Left lung (tissue), 10 donors: ENCODE measurements around the gene NFIC. TPM values are rescaled to one million over a fixed set of nuclear protein-coding genes. Genes with fewer than 3 reads are reported as not detected.
"Not testable (repeated sequence)": the region's sequence is repeated elsewhere in the genome, so short reads cannot be mapped to it uniquely, and the experiment has no call there.

ENCODE experiments used
- ATAC-seq: fragments of 200-7000 bp; cut with Tn5 transposase; one replicate; pipeline ENCODE4 v1.9.1; 2020; ENCODE audit warnings: moderate library complexity
- DNase-seq, 4 donors: peaks; one replicate each; pipeline ENCODE4 v3.0.0-alpha.2; 2013 to 2020
- H3K27ac ChIP-seq, 2 donors: fragments of 200-600 bp; sonication (generic) in 1 of 2; one replicate each; pipeline versions ENCODE4 v1.5.0 to v1.8.0; 2020 to 2021
- H3K27me3 ChIP-seq, 2 donors: fragments of 200-600 bp; sonication (generic) in 1 of 2; one replicate each; pipeline versions ENCODE4 v1.5.0 to v1.8.0; 2020 to 2021
- H3K36me3 ChIP-seq, 2 donors: fragments of 200-600 bp; sonication (generic) in 1 of 2; one replicate each; pipeline versions ENCODE4 v1.5.0 to v1.8.0; 2020 to 2021
- H3K4me1 ChIP-seq, 2 donors: fragments of 200-600 bp; one replicate each; pipeline ENCODE4 v1.8.0; 2021
- H3K4me3 ChIP-seq, 2 donors: fragments of 200-600 bp; sonication (generic) in 1 of 2; one replicate each; pipeline versions ENCODE4 v1.5.0 to v1.8.0; 2020 to 2021; ENCODE audit warnings: mild to moderate bottlenecking in 1 of 2
- H3K9me3 ChIP-seq, 2 donors: fragments of 200-600 bp; sonication (generic) in 1 of 2; one replicate each; pipeline versions ENCODE4 v1.5.0 to v1.8.0; 2020 to 2021
- CTCF ChIP-seq, 2 donors: fragments of 200-600 bp; sonication (generic) in 1 of 2; IDR thresholded peaks; one replicate each; pipeline versions ENCODE4 v1.5.0 to v1.8.0; 2021; ENCODE audit warnings: antibody characterized with exemption in 2 of 2
- intact Hi-C, 2 donors: fragments of 100-400 bp; cut with DNase I; formaldehyde crosslinking; loops; one replicate each; pipeline versions ENCODE4 v1.11.2 to v1.14.2; 2022
- polyA plus RNA-seq, 6 donors: library from polyadenylated mRNA; unstranded; fragments of 120-200 nt; gene quantifications; one replicate each; pipeline ENCODE4 v1.2.1, GENCODE V29; 2013; ENCODE audit not compliant: insufficient read length in 6 of 6
- total RNA-seq, 2 donors: library from RNA; stranded (reverse); fragmentation: NEBNext Ultra II Directional; extraction: Animal tissue kit (Norgen Biotek cat#: 25700); gene quantifications; one replicate each; pipeline ENCODE4 v1.2.1, GENCODE V29; 2021
- donor health status: DM: no; HTN: yes; CAD: no.
- donor health status: DM: no; HTN: no; CAD: no.

NFIC gene
- total and polyA plus RNA-seq, 8 donors: 37.2 to 163 (median 55.7) TPM

- H3K27me3 ChIP-seq: peaks cover 0 to 30% of the 10 kb centered on the region in 2 donors
- H3K4me3 ChIP-seq: no peak overlapping the region
- no peak for TF ChIP-seq CTCF (IDR thresholded peaks at IDR 0.05)
- H3K9me3 ChIP-seq: no peaks in the 10 kb centered on the region
- peaks cover 0 to 6% of the 10 kb centered on the region in 2 donors for H3K4me1 ChIP-seq
- intact Hi-C loops: no loop called here
- no peaks in the 10 kb centered on the region for H3K36me3 ChIP-seq
- H3K27ac ChIP-seq: no peak overlapping the region
- no peak for DNase-seq
- ATAC-seq: no peak
Measured at GRCh38 chr19:3323658-3324057, 42.7 kb upstream of the NFIC start.

- H3K27me3 ChIP-seq: peaks cover 0 to 22% of the 10 kb centered on the region in 2 donors
- H3K36me3 ChIP-seq: no peaks in the 10 kb centered on the region
- no peaks in the 10 kb centered on the region for H3K9me3 ChIP-seq
- DNase-seq (peak in 2 of 4 donors; percentile 65 to 95), ATAC-seq (peak; percentile 53)
- no peak overlapping the region for H3K27ac ChIP-seq
- no peak overlapping the region for H3K4me3 ChIP-seq
- H3K4me1 ChIP-seq: peaks cover 0 to 6% of the 10 kb centered on the region in 2 donors
- intact Hi-C loops: no loop called here
- peak; percentile 39 to 85 for TF ChIP-seq CTCF (IDR thresholded peaks at IDR 0.05)
Measured at GRCh38 chr19:3324405-3324856, 42.0 kb upstream of the NFIC start.

GRCh38 chr19:3325451-3325850, 40.9 kb upstream of the NFIC start:
- DNase-seq: no peak
- TF ChIP-seq CTCF (IDR thresholded peaks at IDR 0.05): no peak
- Histone ChIP-seq H3K27ac (no peak overlapping the region), H3K36me3 (no peaks in the 10 kb centered on the region), H3K4me3 (no peak overlapping the region), H3K4me1 (peaks cover 0 to 6% of the 10 kb centered on the region in 2 donors), H3K9me3 (no peaks in the 10 kb centered on the region), H3K27me3 (peaks cover 0 to 12% of the 10 kb centered on the region in 2 donors)
- intact Hi-C loops: loop anchor here in 1 of 2 donors (5.0 kb wide), 1 partner anchor 147 kb away; no protein-coding TSS in a partner anchor
- ATAC-seq: no peak

- Histone ChIP-seq H3K36me3 (no peaks in the 10 kb centered on the region), H3K4me1 (peaks cover 0 to 6% of the 10 kb centered on the region in 2 donors), H3K9me3 (no peaks in the 10 kb centered on the region), H3K27ac (no peak overlapping the region), H3K4me3 (no peak overlapping the region), H3K27me3 (no peaks in the 10 kb centered on the region)
- no peak for DNase-seq
- intact Hi-C loops: loop anchor here in 1 of 2 donors (5.0 kb wide), 1 partner anchor 144 kb away; no protein-coding TSS in a partner anchor
- no peak for TF ChIP-seq CTCF (IDR thresholded peaks at IDR 0.05)
- no peak for ATAC-seq
Measured at GRCh38 chr19:3328743-3329142, 37.6 kb upstream of the NFIC start.

GRCh38 chr19:3330047-3330446, 36.3 kb upstream of the NFIC start:
- intact Hi-C loops: no loop called here
- peaks cover 0 to 10% of the 10 kb centered on the region in 2 donors for H3K4me1 ChIP-seq
- no peak for ATAC-seq

GRCh38 chr19:3332232-3332631, 34.2 kb upstream of the NFIC start:
- ATAC-seq, H3K36me3 ChIP-seq, H3K27me3 ChIP-seq, DNase-seq, intact Hi-C loops, H3K27ac ChIP-seq, H3K4me3 ChIP-seq, H3K9me3 ChIP-seq: not testable (repeated sequence)
- H3K4me1 ChIP-seq: peaks cover 20 to 27% of the 10 kb centered on the region in 2 donors

More at GRCh38 chr19:3330047-3330446, 36.3 kb upstream of the NFIC start:
- no peak for DNase-seq
- Histone ChIP-seq H3K9me3 (no peaks in the 10 kb centered on the region), H3K36me3 (no peaks in the 10 kb centered on the region), H3K27ac (no peak overlapping the region), H3K4me3 (no peak overlapping the region), H3K27me3 (no peaks in the 10 kb centered on the region)
- TF ChIP-seq CTCF (IDR thresholded peaks at IDR 0.05): no peak
